ENCODE measurements around the gene CUX1. TPM values are rescaled to one million over a fixed set of nuclear protein-coding genes. Genes with fewer than 3 reads are reported as not detected.

Gene CUX1
- total RNA-seq, 1 donor from 2014 or later, result 40.5 TPM

GRCh38 chr7:102205915-102206314 is 388.5 kb downstream of the CUX1 start:
- no peak for TF ChIP-seq CTCF (IDR thresholded peaks at IDR 0.05; ENCODE audit: insufficient read depth, low read length, severe bottlenecking)
- no peaks in the 10 kb centered on the region for H3K27me3 ChIP-seq (ENCODE audit: control insufficient read depth, insufficient read depth, low read length)
- H3K36me3 ChIP-seq (ENCODE audit: control insufficient read depth, insufficient read depth, low read length), result peaks cover 21% of the 10 kb centered on the region
- no peak overlapping the region for H3K4me3 ChIP-seq (ENCODE audit: low read depth, low read length)
- DNase-seq (ENCODE audit: low read depth), result no peak
- no peak for FAIRE-seq

- H3K27me3 ChIP-seq (ENCODE audit: control insufficient read depth, insufficient read depth, low read length), result no peaks in the 10 kb centered on the region
- FAIRE-seq, result no peak
- no peak overlapping the region for H3K4me3 ChIP-seq (ENCODE audit: low read depth, low read length)
- DNase-seq (ENCODE audit: low read depth), result no peak
- TF ChIP-seq CTCF (IDR thresholded peaks at IDR 0.05; ENCODE audit: insufficient read depth, low read length, severe bottlenecking), result no peak
- H3K36me3 ChIP-seq (ENCODE audit: control insufficient read depth, insufficient read depth, low read length), result peaks cover 10% of the 10 kb centered on the region
These were observed 391.4 kb downstream of the CUX1 start for GRCh38 chr7:102208826-102209225.

GRCh38 chr7:102210787-102211186 is 393.4 kb downstream of the CUX1 start:
- peaks cover 4% of the 10 kb centered on the region for H3K36me3 ChIP-seq (ENCODE audit: control insufficient read depth, insufficient read depth, low read length)
- FAIRE-seq, result no peak
- DNase-seq (ENCODE audit: low read depth), result no peak
- H3K27me3 ChIP-seq (ENCODE audit: control insufficient read depth, insufficient read depth, low read length), result no peaks in the 10 kb centered on the region
- no peak for TF ChIP-seq CTCF (IDR thresholded peaks at IDR 0.05; ENCODE audit: insufficient read depth, low read length, severe bottlenecking)
- no peak overlapping the region for H3K4me3 ChIP-seq (ENCODE audit: low read depth, low read length)

GRCh38 chr7:102211590-102212550 is 394.4 kb downstream of the CUX1 start:
- DNase-seq (ENCODE audit: low read depth), result no peak
- FAIRE-seq, result no peak
- H3K4me3 ChIP-seq (ENCODE audit: low read depth, low read length), result no peak overlapping the region
- peaks cover 2% of the 10 kb centered on the region for H3K36me3 ChIP-seq (ENCODE audit: control insufficient read depth, insufficient read depth, low read length)
- no peak for TF ChIP-seq CTCF (IDR thresholded peaks at IDR 0.05; ENCODE audit: insufficient read depth, low read length, severe bottlenecking)
- H3K27me3 ChIP-seq (ENCODE audit: control insufficient read depth, insufficient read depth, low read length), result no peaks in the 10 kb centered on the region

- peaks cover 2% of the 10 kb centered on the region for H3K36me3 ChIP-seq (ENCODE audit: control insufficient read depth, insufficient read depth, low read length)
- TF ChIP-seq CTCF (IDR thresholded peaks at IDR 0.05; ENCODE audit: insufficient read depth, low read length, severe bottlenecking), result no peak
- DNase-seq (ENCODE audit: low read depth) (no peak), FAIRE-seq (no peak)
- no peaks in the 10 kb centered on the region for H3K27me3 ChIP-seq (ENCODE audit: control insufficient read depth, insufficient read depth, low read length)
- H3K4me3 ChIP-seq (ENCODE audit: low read depth, low read length), result no peak overlapping the region
These were observed 397.1 kb downstream of the CUX1 start for GRCh38 chr7:102214477-102215072.
